SIG-M5 (cell line): Measurements from ENCODE around the gene KLHL22.
"Not testable (repeated sequence)": the region's sequence is repeated elsewhere in the genome, so short reads cannot be mapped to it uniquely, and the experiment has no call there.

Source experiments
- DNase-seq: peaks from one replicate; lab custom pipeline; 2025; lab: John Stamatoyannopoulos, UW

KLHL22 gene, protein sequence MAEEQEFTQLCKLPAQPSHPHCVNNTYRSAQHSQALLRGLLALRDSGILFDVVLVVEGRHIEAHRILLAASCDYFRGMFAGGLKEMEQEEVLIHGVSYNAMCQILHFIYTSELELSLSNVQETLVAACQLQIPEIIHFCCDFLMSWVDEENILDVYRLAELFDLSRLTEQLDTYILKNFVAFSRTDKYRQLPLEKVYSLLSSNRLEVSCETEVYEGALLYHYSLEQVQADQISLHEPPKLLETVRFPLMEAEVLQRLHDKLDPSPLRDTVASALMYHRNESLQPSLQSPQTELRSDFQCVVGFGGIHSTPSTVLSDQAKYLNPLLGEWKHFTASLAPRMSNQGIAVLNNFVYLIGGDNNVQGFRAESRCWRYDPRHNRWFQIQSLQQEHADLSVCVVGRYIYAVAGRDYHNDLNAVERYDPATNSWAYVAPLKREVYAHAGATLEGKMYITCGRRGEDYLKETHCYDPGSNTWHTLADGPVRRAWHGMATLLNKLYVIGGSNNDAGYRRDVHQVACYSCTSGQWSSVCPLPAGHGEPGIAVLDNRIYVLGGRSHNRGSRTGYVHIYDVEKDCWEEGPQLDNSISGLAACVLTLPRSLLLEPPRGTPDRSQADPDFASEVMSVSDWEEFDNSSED

DNA sequence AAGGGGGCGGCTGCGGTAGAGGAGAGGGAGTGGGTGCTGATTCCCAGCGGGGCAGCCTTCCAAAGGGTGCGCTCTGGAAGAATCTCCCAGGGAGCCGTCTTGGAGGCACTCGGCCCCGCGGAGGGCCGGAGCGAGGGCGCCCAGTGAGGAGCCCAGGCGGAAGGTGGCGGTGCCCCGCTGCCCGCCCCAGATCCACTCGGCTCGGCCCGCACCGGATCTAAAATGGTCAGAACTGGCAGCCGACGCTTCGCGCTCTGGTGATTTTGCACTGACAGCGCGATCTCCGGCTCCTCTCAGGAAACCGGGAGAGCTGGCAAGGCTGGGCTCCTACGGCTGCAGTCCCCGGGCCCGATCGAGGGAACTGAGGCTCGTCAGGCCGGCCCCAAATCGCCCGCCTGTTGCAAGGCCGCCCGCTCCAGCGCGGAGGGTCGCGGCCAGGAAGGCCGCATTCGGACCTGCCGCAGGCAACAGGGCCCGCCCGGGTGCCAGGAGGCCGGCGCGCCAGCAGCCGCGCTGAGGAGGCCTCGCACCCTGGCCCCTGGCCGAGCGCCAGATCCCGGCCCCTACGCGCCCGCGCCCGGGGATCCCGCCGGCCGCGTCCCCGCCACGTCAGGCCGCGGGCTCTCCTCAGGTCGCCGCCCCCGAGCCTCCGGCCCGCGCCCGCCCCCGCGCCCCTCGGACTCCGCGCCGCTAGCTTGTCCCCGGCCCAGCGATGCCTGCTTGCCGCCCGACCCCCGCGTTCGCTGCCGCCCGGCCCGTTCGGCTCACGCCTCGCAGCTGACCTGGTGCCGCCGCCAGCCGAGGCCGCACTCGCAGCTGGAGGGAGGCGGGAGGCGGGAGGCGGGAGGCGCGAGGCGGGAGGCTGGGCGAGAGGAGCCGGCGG, at the start of gene KLHL22:
KLHL22 (minus strand) TSS at position 818 of the 883 bp plus-strand sequence. CDS start 6,584 bp downstream, outside the sequence.
- DNase-seq = no peak

DNA sequence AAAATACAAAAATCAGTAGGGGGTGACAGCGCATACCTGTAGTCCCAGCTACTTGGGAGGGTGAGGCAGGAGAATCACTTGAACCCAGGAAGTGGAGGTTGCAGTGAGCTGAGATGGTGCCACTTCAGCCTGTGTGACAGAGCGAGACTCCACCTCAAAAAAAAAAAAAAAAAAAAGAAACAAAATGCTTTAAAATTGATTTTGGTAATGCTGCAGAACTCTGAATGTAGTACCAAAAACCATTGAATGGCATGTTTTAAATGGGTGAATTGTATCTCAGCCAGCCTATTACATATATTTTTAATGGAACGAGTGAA, 49.7 kb upstream of the KLHL22 start:
- not testable (repeated sequence) for DNase-seq

DNA sequence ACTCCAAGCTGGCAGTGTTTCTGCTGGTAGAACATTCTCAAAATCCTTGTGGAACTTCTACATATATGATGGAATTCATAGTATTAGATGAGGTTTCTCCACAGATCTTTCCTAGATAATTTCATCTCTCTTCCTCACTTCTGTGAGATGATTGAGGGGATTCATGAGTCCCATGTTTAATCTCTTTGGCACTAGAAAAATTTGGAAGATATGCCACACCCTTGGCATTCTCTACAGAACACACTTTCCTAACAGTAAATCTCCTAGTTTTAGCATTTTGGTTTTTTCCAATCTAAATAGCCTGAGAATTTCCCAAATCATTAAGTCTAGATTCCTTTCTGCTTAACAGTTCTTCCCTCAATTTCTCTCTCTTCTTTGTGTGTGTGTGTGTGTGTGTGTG, 47.1 kb upstream of the KLHL22 start:
- no peak for DNase-seq

DNA sequence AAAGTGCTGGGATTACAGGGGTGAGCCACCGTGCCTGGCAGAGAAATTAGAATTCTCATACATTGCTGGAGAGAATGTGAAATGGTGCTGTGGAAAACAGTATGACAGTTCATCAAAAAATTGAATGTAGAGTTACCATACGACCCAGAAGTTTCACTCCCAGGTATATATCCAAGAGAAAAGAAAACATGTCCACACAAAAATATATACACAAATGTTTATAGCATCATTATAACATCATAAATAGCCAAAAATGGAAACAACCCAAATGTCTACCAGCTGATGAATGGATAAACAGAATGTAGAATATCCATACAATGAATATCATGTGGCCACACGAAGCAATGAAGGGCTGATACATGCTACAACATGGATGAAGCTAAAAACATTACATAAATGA, 46.5 kb upstream of the KLHL22 start:
- DNase-seq = no peak

DNA sequence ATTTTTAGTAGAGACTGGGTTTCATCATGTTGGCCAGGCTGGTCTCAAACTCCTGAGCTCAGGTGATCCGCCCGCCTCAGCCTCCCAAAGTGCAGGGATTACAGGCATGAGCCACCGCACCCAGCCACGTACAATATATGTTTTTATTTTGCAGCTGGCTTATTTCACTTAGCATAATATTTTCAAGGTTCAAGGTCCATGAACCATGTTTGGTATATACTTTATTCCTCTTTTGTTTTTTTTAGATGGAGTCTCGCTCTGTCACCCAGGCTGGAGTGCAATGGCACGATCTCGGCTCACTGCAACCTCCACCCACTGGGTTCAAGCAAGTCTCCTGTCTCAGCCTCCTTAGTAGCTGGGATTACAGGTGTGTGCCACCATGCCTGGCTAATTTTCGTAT, 43.3 kb upstream of the KLHL22 start:
- DNase-seq = not testable (repeated sequence)

DNA sequence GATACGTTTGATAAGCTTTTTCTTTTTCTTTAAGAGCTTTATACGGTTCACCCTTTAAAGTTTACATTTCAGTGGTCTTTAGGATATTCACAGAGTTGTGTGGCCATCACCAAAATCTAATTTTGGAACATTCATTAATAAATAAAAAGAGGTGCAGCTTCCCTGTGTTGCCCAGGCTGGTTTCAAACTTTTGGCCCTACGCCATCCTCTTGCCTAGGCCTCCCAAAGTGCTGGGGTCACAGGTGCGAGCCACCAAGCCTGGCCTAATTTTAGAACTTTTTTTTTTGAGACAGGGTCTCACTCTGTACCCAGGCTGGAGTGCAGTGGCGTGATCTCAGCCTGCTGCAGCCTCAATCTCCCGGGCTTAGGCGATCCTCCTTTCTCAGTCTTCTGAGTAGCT, 42.4 kb upstream of the KLHL22 start:
- no peak for DNase-seq

DNA sequence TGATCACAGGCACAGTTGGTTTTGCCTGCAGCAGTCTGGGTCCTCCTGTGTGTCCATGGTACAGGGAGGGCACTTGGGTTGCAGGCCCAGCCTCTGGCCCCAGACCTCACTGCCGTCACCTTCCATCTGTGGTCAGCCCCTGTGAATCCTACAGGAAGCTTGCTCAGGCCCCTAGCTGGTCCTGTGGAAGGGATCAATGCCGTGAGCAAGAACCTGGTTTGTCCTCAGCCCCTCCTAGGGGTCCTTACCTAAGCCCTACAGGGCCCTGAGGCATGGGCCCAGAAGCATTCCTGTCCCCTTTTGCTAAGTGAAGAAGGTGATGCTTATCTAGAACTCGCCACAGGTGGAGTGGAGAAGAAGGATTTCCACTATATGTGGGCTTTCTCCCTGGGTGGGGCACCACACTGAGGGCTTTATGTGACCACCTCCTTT, 41.7 kb upstream of the KLHL22 start:
- DNase-seq = no peak

DNA sequence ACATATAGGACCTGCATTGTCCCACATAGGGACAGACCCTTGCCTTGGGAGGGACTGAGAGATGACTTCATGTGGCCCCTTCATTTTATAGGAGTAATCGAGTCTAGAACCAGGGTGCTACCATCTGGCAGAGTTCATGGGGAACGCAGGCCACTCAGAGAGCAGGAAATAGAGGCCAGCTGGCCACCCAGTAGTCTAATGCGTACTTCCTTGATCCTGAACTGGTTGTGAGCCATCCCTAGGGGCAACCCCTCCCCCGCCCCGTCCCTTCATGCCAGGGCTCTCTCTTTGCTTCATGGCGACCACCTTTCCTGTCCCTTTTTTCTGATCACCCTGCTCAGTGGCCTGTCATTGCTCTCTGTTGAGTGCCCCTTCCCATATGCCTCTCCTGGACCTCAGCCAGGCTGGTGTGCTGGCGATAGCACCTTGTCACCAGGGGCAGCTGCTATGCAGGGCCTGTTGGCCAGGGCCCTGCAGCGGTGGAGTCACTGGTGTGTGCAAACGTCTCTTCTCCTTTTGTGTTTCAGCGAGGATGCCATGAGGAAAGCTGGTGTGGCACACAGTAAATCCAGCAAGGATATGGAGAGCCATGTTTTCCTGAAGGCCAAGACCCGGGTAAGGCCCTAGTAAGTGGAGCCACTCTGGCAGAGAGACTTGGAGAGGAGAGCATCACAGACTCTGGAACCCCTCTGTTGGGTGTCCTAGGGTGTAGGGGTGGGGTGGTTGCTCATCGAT, 41.2 kb upstream of the KLHL22 start:
- DNase-seq = no peak

DNA sequence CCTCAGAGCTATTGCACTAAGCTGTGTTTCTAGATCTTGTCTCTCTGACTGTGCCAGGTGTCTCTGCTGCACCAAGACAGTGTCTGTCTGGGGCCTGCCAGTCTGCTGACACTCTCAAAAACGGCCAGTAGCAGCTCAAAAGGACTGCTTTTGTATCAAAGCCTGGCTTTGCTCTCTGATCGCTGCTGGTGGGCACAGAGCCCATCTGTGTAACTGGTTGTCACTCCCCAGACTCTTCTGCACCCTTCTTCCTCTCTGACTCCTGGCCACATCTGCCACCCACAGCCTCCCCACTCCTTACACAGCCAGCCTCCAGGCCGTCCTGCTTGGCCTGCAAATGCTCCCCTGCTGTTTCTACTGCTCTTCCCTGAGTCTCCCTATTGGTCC, 38.3 kb upstream of the KLHL22 start:
- no peak for DNase-seq

DNA sequence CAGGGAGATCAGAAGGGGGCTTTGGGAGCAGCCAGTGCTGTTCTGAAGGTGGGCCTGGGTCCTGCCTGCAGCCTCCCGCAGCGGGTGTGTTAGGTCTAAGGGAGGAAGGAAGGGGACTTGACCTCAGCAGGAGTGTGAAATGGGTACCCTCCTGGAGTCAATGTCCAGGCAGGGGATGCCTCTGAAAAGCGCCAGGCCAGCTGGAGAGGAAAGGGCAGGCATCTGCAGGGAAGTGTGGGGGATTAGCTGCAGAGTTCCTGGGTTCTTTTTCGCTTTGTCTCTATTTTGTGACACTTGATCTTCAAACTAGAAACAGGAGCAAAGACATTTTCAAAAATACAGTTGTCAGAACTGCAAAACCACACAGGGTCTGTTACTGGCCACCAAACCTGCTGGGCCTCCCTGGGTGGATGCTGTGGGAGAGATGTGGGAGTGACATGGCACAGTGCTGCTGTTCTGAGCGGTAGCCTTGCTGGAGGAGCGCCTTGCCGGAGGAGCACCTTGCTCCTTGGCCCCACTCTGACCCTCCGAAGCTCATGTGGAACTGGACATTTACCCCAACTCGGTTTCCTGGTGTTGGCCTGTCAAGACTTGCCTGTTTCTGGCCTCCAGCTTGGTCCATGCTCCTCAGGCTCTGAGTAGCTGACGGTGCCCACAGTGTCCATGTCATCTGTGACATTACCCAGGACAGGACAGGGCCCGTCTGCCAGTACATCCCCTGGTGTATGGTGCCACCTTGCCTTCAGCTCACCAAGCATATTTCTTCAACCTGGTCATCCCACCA, 37.7 kb upstream of the KLHL22 start:
- no peak for DNase-seq

DNA sequence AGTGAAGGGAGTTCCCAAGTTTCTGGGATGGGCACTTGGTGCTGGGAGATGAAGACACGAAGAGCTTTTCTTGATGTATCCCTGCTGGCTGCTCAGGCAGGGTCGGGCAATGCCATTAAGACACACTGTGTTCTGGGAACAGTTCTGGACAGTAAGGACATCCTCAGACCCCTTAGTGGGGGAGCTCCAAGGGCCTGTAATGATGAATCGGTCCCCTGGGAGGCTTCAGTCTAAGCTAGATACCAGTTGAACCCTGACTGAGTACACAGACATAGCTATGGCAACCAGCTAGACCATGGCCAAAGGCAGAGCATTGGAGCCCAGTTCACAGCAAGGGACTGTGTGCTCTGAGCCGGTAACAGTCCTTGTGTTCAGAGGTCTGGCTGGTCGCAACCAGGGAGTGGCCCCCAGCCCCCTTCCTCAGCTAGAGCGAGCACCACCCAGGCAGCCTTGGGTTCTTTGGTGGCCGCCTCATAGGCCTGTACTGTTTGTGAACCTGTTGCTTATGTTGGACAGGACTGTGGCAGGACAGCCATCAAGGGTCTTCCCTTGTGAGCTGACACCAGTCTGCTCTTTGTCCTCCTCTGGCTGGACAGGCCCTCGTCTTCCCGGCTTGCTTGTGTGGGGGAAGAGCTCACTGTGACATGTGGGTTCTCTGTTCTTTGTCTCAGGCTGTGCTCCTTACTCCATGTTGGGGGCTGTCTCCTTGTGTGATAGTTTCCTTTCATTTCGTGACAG, 36.8 kb upstream of the KLHL22 start:
- no peak for DNase-seq

DNA sequence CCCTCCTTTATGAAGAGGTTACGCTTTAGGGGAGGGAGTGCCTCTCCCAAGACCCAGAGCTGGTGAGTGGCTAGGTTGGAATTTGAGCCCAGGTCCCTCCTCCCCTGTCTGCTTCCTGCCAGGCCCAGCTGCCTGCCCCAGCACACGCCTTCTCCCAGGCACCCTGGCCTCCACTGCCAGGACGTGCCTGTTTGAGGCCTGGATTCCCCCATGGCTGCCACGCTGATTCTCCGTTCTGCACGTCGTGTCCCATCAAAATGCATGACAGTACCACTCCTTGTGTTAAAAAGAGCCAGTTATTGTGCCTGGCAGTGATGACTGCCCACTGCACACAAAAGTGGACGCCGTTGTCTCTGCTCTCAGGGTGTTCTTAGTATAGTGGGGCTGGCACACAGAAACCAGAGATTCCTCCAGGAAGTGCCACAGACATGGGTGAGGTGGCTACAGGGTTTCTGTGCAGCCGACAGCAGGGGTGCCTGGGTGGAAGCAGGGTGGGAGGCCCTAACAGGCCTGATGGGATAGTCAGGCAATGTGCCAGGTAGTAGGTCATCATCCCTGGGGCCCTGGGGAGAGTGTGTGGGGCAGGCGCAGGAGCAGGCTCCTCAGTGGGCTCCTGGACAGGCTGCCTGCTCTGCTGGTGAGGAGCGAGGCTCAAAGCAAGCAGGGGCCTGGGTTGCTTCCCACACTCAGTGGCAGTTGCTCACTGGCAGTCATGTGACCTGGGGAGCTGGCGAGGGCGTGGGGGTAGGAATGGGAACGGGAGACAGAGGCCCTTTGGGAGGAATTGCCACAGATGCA, 36.0 kb upstream of the KLHL22 start:
- no peak for DNase-seq

DNA sequence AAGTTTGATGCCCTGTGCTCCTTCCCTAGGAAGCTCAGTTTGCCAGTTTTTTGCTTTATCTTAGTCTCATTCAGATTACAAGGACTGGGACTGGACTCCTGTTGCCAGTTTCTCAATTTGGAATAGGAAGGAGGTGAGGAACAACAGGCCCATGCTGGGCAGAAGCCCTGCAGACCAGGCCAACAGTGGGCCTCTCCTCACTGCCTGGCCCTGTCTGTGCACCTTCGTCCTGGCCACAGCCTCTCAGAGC, 35.5 kb upstream of the KLHL22 start:
- DNase-seq = no peak

DNA sequence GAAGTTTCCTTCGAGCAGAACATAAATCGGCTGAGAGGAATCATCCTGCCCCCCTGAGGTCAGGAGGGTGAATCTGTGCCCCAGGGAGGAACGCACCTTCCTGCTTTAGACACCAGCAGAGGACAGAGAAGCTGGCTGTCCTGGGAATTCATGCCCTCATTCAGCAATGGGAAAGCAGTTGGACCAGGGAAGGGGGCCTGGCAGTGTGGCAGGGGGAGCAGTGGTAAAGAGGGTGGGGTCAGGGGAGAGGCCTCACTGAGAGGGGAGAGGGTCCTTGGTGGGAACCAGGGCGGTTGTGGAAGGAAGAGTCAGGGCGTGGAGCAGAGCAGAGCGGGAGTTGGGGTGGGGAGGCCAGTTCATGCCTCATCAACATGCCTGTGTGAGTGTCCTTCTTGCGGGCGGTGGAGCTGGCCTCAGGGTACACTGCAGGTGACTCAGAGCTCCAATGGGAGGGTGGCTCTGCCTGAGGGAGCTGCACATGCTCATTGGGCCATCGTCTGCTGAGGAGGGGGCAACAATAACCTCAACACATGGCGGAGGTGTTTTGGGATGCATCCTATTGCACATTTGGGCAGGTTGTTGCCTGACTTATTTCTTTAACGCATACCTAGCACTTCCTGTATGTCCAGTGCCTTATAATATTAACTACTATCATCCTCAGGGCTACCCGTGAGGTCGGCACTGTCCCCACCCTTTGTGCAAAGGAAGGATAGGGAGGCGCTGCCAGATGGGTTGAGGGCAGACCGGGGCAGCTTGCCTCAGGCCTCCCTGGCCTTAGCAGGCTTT, 35.0 kb upstream of the KLHL22 start:
- no peak for DNase-seq

DNA sequence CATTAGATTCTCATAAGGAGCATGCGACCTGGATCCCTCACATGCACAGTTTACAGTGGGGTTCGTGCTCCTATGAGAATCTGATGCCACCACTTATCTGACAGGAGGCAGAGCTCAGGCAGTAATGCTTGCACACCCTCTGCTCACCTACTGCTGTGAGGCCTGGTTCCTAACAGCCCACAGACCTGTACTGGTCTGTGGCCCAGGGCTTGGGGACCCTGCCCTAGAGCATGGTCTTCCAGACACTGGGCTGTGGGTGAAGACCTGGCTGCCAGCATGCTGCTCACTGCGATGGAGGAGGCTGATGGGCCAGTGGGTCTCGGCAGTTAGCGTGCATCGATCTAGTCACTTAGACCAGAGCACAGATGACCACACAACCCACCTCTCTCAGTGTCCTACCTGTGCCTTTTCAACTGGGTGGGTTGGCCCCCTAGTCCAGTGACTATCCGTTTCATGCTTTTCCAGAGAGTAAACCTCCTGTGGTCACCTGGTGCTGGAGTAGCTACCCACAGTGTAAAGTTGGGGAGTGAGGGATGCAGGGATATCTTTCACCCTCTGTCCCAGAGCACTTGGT, 32.9 kb upstream of the KLHL22 start:
- DNase-seq = no peak

DNA sequence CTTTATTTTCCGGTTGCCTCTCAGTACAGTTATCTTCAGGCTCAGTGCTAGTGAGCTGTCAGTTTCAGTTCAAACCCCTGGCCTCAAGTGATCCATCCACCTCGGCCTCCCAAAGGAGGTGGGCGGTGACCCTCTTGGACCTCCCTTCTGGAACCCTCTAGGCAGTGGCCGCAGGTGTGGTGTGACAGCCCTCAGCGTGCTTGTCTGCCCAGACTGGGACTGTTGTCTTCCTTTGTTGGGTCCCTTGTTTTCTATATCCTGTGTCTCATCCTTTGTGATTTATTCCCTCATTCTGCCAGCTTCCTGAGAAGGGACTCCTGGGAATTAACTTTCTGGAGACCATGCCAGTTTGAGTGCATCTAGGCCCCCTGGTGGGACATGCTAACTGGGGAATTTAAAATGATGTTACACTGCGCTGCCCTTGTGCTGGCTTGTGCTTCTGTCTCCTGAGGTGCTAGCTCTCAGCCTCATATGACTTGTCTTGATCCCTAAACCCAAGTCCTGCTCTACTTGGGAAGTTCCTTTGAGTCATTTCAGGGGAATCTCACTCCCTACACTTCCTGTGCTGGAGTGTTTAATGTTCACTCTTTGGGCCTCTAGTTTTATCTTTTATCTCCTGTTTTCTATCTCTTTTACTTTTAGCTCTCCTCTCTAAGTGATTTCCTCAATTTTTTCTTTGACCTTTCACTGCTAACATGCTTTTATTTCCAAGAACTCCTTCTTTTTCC, 31.2 kb upstream of the KLHL22 start:
- no peak for DNase-seq

DNA sequence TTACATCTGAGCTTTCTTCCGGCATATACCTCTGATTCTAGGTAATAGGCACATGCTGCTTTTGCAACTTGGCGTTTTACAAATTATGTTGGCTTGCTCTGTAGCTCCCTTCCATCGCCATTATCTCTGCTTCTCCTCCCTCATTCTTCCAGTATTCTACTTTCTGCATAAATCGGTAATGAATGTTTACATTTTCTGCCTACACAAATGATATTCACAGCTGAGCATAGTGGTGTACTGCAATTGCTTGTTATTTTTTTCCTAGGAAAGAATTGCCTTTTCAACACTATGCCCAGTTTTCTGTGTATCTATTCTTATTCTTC, 30.7 kb upstream of the KLHL22 start:
- no peak for DNase-seq

DNA sequence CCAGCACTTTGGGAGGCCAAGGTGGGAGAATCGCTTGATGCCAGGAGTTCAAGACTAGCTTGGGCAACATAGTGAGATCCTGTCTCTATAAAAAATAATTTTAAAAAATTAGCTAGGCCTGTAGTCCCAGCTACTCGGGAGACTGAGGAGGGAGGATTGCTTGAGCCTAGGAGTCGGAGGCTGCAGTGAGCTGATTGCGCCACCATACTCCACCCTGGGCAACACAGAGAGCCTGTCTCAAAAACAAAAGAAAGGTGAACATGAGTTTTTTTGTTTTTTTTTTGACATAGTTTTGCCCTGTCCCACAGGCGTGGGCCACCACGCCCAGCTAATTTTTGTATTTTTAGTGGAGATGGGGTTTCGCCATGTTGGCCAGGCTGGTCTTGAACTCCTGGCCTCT, 29.5 kb upstream of the KLHL22 start:
- DNase-seq = no peak
